Activated naive CD4-positive, alpha-beta T cell treated with anti-CD3 and anti-CD28 coated beads, Interleukin-2, amount 10 ng/mL, durations not matched to agents 7 days and 5 days (primary cell): ENCODE results near the gene SART3.

Experiments used
- CTCF ChIA-PET: fragments of 350-600 bp; sonication (Branson Sonifier 250); formaldehyde crosslinking; loops from one replicate; lab custom pipeline; 2021; ENCODE audit warnings: antibody characterized with exemption; lab: Charles Lee
- DNase-seq: peaks from one replicate; pipeline ENCODE4 v3.0.0-alpha.2; 2020
- H3K27ac Mint-ChIP-seq: one replicate; pipeline ENCODE4 v1.8.0; 2021; ENCODE audit warnings: mild to moderate bottlenecking, moderate library complexity, mixed read lengths
- H3K27me3 Mint-ChIP-seq: one replicate; pipeline ENCODE4 v1.8.0; 2021; ENCODE audit warnings: mild to moderate bottlenecking, mixed read lengths
- H3K36me3 Mint-ChIP-seq: one replicate; pipeline ENCODE4 v1.8.0; 2021; ENCODE audit warnings: mixed read lengths
- H3K4me1 Mint-ChIP-seq: one replicate; pipeline ENCODE4 v1.8.0; 2021; ENCODE audit warnings: mixed read lengths
- H3K4me3 Mint-ChIP-seq: one replicate; pipeline ENCODE4 v1.8.0; 2021; ENCODE audit warnings: mild to moderate bottlenecking, moderate library complexity, mixed read lengths
- H3K9me3 Mint-ChIP-seq: one replicate; pipeline ENCODE4 v1.8.0; 2021; ENCODE audit warnings: mixed read lengths

Gene SART3

DNA sequence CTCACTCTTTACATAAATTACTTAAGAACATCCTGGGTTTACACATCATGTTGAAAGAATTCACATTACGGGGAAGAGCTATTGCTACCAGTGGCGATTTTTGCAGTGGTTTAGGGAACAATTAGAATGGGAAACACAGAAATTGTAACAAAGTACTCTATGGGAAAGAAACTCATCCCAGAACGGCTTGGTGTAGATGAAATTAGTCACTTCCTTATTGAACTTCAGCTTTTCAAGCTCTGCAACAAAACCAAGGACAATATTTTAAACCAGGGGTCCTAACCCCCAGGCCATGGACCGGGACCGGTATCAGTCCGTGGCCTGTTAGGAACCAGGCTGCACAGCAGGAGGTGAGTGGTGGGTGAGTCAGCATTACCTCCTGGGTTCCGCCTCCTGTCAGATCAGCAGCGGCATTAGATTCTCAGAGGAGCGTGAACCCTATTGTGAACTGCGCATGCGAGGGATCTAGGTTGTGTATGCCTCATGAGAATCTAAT lies 78.2 kb downstream of the SART3 start:
- Mint-ChIP-seq H3K36me3 (no peaks in the 10 kb centered on the region), H3K9me3 (peaks cover 1% of the 10 kb centered on the region), H3K27me3 (peaks cover 13% of the 10 kb centered on the region), H3K4me1 (no peaks in the 10 kb centered on the region), H3K4me3 (no peak overlapping the region), H3K27ac (no peak overlapping the region)
- CTCF ChIA-PET: no interaction called here
- no peak for DNase-seq

DNA sequence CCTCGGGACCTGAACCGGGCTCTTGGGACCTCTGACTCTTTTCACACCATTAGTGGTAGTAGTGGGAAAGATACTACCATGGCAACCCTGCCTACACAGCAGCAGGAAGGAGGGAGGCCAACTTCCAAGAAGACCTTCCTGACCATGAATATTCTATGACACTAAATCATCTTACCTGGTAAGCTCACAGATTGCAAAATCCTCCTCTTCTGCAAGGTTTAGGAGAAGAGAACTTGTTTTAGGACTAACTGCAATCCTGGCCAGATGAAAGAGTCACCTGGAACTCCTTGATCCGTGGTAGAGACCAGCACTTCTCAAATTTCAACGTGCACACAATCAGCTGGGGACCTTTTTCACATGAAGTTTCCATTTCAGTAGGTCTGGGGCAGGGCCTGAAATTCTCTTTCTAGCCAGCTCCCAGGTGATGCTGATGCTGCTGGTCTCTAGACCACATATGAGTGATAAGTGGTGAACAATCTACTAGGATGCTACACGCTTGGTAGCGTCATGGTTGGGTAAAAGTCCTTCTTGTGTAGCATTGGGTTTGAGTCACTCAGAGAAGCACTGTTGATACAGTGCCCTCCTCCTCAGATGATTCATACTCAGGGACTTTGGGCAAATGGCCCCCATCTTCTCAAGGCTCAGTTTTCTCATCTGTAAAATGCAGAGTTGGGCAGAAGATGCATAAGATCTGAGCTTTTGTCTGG lies 81.5 kb downstream of the SART3 start:
- CTCF ChIA-PET: no interaction called here
- no peaks in the 10 kb centered on the region for H3K36me3 Mint-ChIP-seq
- H3K27ac Mint-ChIP-seq: no peak overlapping the region
- H3K4me3 Mint-ChIP-seq: no peak overlapping the region
- no peak for DNase-seq
- peaks cover 9% of the 10 kb centered on the region for H3K27me3 Mint-ChIP-seq
- no peaks in the 10 kb centered on the region for H3K4me1 Mint-ChIP-seq
- no peaks in the 10 kb centered on the region for H3K9me3 Mint-ChIP-seq

DNA sequence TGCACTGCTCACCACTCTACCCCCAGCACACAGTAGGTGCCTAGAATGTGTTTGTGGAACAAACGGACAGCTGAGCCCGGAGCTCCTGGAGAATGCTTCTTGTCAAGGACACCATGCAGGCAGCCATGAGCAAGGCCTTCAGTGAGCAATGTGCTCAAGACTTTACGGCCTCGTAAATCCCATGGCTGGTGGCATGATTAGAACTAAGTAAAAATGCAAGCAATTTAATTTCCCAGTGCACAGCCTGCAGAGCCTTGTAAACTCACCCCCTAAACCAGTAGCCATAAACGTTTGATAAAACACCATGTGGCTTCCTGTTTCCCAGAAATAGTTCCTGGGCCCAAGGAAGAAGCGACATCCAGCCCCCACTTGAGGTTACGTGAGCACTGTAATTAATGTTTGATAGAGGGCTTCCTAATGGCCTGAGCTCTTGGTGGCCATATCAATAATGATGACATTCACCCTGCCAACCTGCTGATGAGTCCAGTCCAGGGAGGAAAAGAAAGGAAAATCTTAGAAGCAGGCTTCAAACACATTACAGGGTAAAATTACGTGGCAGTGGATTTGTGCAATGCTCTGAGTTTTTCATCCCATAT lies 82.3 kb downstream of the SART3 start:
- H3K36me3 Mint-ChIP-seq: no peaks in the 10 kb centered on the region
- no peak overlapping the region for H3K27ac Mint-ChIP-seq
- H3K4me3 Mint-ChIP-seq: no peak overlapping the region
- H3K4me1 Mint-ChIP-seq: no peaks in the 10 kb centered on the region
- peaks cover 9% of the 10 kb centered on the region for H3K27me3 Mint-ChIP-seq
- CTCF ChIA-PET: interaction anchor here (1.2 kb wide), 1 partner anchor 21 kb away, joined by 3 read pairs; no protein-coding TSS in a partner anchor
- no peak for DNase-seq
- H3K9me3 Mint-ChIP-seq: no peaks in the 10 kb centered on the region

DNA sequence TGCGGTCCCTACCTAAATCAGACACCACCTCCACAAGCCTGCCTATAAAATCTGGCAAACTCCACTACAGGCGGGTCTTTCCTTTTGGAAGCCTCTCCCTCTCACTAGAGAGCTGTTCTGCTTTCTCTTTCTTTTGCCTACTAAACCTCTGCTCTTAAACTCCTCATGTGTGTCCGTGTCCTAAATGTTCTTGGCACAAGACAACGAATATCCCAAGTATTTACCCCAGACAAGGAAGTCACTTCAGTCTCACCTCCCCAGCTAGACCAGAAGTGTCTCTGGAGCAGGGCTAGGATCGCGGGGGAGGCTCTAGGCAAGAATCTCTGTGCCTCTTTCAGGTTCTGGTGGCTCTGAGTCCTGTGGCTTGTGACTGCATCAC lies 83.1 kb downstream of the SART3 start:
- Mint-ChIP-seq H3K4me1 (no peaks in the 10 kb centered on the region), H3K27me3 (peaks cover 6% of the 10 kb centered on the region), H3K9me3 (no peaks in the 10 kb centered on the region), H3K4me3 (no peak overlapping the region), H3K36me3 (no peaks in the 10 kb centered on the region), H3K27ac (no peak overlapping the region)
- CTCF ChIA-PET: interaction anchor here (1.2 kb wide), 1 partner anchor 20 kb away, joined by 3 read pairs; no protein-coding TSS in a partner anchor
- no peak for DNase-seq

DNA sequence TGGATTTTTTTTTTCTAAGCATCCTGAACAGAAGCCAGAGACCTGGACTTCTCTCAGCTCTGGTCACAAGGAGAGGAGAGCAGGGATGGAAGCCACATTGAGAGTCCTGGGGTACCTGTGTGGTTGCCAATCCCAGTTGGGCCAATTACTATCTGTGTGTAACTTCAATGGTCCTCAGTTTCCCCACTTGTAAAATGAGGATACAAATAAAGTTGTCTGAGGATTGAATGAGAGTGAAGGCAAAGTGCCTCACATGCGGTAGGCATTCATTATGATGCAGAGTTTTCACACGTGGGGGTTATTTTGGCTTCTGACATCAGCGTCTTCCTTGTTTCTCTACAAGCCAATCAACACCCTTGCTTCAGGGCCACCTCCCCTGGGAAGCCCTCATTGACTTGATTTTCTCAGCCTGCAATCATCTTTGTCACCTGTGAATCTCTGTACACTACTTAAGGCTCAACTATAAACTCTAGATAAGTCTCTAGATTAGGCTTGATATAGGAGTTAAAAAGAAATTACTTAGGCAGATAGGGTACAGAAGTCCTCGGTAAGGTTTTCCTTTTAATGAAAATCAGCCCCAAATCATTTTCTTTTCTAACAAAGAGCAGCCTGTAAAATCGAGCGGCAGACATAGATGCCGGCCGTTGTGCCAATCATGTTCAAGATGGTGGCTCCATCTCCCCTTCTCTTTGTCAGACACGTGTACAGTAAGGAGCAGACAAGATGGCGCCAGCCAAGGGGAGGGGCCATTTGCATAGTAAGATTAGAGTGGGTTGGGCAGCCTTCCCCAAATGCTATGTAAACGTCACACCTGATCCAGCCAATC lies 83.7 kb downstream of the SART3 start:
- Mint-ChIP-seq H3K4me3 (no peak overlapping the region), H3K27me3 (peaks cover 6% of the 10 kb centered on the region), H3K27ac (no peak overlapping the region), H3K9me3 (no peaks in the 10 kb centered on the region), H3K4me1 (no peaks in the 10 kb centered on the region), H3K36me3 (no peaks in the 10 kb centered on the region)
- CTCF ChIA-PET: no interaction called here
- DNase-seq: no peak

DNA sequence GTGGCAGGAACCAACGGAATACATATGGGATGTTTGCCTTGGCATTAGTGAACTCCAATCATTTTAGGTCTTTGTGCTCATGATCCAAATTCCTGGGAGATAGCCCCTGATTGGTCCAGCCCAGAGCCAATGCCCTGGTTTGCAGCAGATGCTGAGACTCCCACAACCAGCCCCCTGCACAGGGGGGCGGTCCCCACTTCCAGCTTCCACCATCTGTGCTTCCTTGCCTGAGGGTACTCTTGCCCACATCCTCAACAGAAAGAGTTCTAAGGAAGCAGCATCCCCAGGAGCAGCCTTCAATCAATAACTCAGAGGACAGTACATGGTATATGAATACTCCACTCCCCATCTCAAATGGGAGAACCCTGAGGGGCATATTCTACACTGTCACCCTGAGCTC lies 85.6 kb downstream of the SART3 start:
- no peak overlapping the region for H3K27ac Mint-ChIP-seq
- CTCF ChIA-PET: interaction anchor here (0.9 kb wide), 1 partner anchor 18 kb away, joined by 3 read pairs; no protein-coding TSS in a partner anchor
- no peaks in the 10 kb centered on the region for H3K9me3 Mint-ChIP-seq
- no peak for DNase-seq
- H3K4me1 Mint-ChIP-seq: no peaks in the 10 kb centered on the region
- H3K27me3 Mint-ChIP-seq: peaks cover 1% of the 10 kb centered on the region
- no peaks in the 10 kb centered on the region for H3K36me3 Mint-ChIP-seq
- H3K4me3 Mint-ChIP-seq: no peak overlapping the region

DNA sequence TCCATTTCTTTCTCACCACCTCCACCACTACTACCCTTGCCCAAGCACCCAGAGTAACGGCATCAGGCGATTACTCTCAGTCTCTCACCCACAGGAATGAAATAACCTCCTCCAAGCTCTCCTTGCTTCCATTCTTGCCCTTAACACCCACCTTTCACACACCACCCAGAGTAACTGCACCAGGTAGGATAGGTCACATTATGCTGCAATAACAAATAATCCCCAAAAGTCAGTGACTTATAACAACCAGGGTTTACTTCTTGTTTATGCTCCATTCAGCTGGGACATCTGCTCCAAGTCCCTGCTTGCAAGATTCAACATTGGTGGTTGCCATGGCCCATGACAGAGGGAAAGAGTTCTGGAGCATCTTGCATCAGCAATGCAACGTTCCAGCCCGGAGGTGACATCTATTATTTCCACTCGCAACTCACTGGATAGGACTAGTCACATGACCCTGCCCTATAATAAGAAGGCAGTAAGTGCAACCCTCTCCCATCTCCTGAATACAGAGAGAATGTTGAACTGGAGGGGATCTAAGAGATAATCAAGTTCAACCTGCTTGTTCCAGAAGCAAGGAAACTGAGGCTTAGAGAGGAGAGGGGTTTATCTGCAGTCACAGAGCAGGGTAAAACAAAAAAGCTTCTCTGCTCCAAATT lies 87.4 kb downstream of the SART3 start:
- H3K9me3 Mint-ChIP-seq: no peaks in the 10 kb centered on the region
- H3K27me3 Mint-ChIP-seq: no peaks in the 10 kb centered on the region
- CTCF ChIA-PET: interaction anchor here (0.6 kb wide), 1 partner anchor 134 kb away, joined by 3 read pairs; the partner anchor contains the start of gene CMKLR1

More for the DNA sequence above, 87.4 kb downstream of the SART3 start:
- Mint-ChIP-seq H3K4me3 (no peak overlapping the region), H3K4me1 (no peaks in the 10 kb centered on the region), H3K36me3 (no peaks in the 10 kb centered on the region), H3K27ac (no peak overlapping the region)
- no peak for DNase-seq
